Fibroblast of lung (primary cell): ENCODE measurements around the gene LEKR1.

Experiments used
- CTCF ChIP-seq, 2 donors: IDR thresholded peaks in 1 of 2; conservative IDR thresholded peaks in 1 of 2; 1 replicate in 1 of 2; 2 replicates in 1 of 2; pipeline ENCODE4 v1.5.1; 2011 to 2012; ENCODE audit warnings: low read length in 2 of 2, control low read depth in 1 of 2, inconsistent platforms in 1 of 2, low read depth in 1 of 2, mild to moderate bottlenecking in 1 of 2
- EZH2 ChIP-seq: IDR thresholded peaks from 2 replicates; pipeline ENCODE4 v1.5.1; 2012; ENCODE audit warnings: low read length, control low read depth, mild to moderate bottlenecking; ENCODE audit errors: missing control alignments

- TF ChIP-seq CTCF (conservative IDR thresholded peaks at IDR 0.05 in 1 of 2, IDR thresholded peaks at IDR 0.05 in 1 of 2; ENCODE audit: low read depth in 1 of 2, low read length in 2 of 2) = no peak
- TF ChIP-seq EZH2 = no peak
These were observed 214.3 kb downstream of the LEKR1 start for GRCh38 chr3:157040456-157040855.
